GM18907 (cell line): ENCODE results near the gene ARF6.
A peak's percentile ranks its signal among the peaks of the same experiment; 100 is the strongest.
"Not testable (repeated sequence)": the region's sequence is repeated elsewhere in the genome, so short reads cannot be mapped to it uniquely, and the experiment has no call there.

ENCODE experiments used
- ATAC-seq: cut with Tn5 transposase; IDR thresholded peaks from one replicate; pipeline ENCODE4 v1.9.1; 2021; ENCODE audit warnings: mild to moderate bottlenecking, moderate library complexity; ENCODE audit not compliant: unreplicated experiment

The ARF6 gene

DNA sequence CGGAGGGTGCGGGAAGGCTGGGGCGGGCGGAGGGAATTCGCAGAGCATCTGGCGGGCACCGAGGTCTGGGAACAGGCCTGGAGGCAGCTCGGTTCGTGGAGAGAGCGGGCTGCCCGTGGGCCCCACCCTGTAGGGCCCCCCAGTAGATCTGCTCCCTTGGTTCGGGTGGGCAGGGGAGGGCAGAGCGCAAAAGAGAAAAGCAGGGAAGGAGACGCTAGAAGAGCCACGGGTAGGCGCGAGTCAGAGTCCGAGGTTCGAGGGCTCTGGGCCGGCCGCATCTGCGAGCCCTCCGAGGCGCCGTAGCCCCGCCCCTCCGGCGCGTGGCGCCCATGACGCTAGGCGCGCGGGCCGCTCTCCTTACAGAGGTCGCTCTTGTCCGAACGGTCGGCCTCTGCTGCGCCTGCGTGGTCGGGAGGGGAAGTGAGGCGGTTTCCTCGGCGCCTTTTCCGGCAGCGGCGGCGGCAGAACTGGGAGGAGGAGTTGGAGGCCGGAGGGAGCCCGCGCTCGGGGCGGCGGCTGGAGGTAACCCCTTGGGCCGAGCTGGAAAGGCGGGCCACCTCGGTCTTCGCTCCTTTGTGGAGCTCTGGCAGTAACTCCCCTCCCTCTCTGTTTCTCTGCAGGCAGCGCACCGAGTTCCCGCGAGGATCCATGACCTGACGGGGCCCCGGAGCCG is at the start of gene ARF6:
ARF6 (plus strand) TSS at position 447 of the 673 bp plus-strand sequence. CDS start 655 bp downstream, outside the sequence.
- peak; percentile 89 for ATAC-seq

DNA sequence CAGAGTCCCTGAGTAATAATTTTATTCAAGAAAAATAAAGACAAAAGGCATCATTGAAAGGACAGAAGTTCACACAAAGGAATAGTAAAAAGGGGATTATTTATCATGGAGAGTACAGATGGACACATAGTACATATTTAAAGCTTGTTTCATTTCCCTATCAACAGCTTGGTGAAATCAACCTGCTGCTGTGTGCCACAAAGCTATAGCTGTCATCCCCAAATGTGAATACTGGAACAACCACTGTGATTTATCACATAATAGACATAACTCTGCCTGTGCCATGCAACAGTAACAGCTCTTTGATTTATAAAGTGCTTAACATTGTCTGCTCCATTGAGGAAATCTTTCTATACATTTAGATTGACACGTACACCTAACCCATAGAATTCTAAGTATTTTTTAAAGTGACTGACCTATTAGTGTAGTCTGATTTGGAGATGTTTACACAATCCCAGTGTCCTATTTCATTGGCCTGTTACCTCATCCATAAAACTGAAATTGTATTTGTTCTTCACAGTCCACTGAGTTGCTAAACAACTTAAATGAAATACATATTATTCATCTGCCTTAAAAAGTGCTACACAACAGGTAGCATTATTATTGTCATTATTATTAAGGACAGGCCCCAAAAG is 43.6 kb upstream of the ARF6 start:
- no peak for ATAC-seq

DNA sequence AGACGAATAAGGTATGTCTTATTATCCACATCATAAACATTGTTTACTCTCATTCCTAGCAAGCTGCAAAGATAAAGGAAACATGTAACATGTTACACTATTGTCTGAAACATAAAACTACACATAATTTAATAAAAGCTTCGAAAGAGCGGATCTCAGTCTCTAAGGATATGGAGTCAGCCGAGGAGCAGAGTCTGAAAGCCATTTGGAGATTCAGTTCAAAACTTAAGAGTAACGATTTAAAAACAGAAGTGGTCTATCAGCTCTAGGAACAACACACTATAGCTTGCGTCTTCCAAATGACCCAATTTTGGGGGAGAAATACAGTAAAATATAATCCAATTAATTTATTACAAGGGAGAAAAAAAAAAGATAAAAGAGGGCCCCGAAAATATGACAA is 41.1 kb upstream of the ARF6 start:
- no peak for ATAC-seq

DNA sequence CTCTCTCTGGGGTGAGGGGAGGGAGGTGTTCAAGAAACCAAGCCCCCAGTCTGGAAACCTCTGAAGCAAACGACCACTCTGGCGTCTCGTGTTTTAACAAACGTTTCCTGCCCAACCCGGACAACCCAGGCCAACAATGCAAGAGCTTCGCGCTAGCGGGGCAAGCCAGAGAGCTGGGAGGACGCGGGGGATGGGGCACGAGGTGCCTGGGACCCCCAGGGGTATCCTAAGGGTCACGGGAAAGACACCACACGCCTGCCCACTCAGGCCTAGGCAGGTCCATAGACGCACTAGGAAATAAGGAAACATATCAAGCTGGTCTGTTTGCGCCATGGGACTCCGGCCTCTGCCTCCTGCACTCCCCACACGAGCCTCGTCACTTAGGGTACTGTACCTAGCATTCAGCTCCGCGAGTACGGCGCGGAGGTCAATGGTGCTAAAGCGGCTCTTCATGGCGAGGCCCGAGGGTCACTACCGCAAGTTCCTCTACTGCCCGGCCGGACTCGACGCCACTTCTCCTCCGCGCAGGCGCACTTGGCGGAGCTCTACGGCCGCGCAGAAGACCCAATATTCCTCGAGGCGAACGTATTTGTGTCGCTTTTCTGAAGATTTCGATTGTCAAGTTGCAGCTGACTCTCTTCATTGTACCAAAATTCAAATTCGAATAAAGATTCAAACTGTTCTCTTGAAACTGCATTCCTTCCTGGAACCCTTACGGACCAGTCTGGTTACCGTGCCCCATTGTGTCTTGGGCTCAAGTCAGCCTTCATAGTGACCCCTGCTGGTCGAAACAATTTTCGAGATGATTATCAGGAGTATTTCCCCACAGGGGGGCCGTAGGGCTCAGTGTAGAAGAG is 40.4 kb upstream of the ARF6 start, which contains the start of gene NEMF:
NEMF (minus strand) TSS at position 488 of the 857 bp plus-strand sequence; CDS start at position 453, 35 bp downstream.
- ATAC-seq, result peak; percentile 86

- ATAC-seq, result peak; percentile 16
Observed at GRCh38 chr14:49853158-49853477, 39.8 kb upstream of the ARF6 start.

GRCh38 chr14:49853572-49854375 is 39.1 kb upstream of the ARF6 start:
- ATAC-seq, result peak; percentile 45

GRCh38 chr14:49857427-49858003 is 35.4 kb upstream of the ARF6 start:
- ATAC-seq, result no peak

DNA sequence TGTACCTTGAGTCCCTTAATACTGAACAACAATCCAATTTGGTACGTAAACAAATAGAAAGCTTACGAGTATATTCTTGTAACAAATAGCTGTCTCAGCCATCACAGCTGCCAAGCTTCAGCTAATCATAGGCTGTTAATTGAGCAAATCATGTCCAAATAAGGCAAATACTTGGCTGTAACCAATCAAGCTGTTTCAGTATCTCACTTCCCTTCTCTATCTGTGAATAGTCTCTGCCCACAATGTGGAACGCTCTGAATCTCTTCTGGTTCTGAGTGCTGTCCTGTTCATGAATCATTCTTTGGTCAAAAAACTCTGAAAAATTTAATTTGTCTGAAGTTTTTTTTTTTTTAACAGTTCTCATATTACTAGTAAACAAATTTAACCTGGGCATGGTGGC is 34.5 kb upstream of the ARF6 start:
- ATAC-seq, result no peak

DNA sequence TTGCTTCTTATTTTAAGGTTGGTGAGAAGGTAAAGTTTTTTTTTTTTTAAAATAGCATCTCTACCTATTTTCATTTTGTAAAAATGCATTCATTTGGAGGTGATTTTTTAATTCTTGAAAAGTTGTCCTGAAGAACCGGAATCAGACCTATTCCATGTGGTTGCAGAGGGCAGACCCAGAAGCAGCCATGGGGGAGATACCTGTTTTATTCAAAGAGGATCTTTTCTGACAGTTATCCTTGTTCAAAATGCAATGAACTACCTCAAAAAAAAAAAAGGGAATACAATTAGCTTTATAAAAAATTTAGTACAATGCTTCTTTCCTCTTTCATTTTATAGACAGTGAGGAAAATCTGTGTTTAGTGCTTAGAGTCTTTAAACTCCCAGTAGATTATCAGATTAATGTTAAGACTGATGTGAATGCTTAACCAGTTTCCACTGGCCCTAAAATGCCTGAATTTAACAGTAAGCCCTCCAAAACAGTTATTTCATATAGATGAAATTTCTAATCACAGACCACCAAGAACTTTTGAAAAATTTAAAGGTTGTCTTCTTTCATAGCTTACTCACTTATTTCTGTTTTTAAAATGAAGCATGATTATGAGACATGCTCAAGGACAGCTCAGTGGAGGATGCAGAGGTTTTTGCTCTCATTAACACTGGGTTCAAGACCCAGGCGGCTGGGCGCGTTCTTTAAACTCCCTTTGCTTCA is 31.7 kb upstream of the ARF6 start:
- no peak for ATAC-seq

GRCh38 chr14:49861699-49862088 is 31.2 kb upstream of the ARF6 start:
- ATAC-seq, result peak; percentile 18

GRCh38 chr14:49862089-49862673 is 30.7 kb upstream of the ARF6 start:
- peak; percentile 34 for ATAC-seq

- ATAC-seq, result no peak
Observed at GRCh38 chr14:49863487-49864281, 29.2 kb upstream of the ARF6 start.

DNA sequence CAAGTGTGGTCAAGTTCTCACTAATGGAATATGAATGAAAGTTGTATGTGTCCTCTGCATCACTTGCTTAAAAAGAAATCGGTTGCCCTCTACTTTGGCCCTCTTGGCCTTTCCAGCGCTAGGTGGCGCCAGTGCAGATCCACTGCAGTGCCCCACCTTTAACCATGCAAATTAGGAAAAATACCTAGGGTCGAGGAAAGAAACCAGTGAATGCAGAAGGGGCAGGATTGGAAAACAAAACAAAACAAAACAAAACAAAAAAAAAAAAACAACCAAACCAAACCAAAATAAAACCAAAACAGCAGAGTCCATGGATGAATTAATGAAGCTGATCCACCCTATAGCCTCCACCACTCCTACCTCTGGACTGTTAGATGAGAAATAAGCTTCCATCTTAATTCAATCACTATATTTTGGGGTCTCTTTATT is 27.4 kb upstream of the ARF6 start:
- no peak for ATAC-seq

DNA sequence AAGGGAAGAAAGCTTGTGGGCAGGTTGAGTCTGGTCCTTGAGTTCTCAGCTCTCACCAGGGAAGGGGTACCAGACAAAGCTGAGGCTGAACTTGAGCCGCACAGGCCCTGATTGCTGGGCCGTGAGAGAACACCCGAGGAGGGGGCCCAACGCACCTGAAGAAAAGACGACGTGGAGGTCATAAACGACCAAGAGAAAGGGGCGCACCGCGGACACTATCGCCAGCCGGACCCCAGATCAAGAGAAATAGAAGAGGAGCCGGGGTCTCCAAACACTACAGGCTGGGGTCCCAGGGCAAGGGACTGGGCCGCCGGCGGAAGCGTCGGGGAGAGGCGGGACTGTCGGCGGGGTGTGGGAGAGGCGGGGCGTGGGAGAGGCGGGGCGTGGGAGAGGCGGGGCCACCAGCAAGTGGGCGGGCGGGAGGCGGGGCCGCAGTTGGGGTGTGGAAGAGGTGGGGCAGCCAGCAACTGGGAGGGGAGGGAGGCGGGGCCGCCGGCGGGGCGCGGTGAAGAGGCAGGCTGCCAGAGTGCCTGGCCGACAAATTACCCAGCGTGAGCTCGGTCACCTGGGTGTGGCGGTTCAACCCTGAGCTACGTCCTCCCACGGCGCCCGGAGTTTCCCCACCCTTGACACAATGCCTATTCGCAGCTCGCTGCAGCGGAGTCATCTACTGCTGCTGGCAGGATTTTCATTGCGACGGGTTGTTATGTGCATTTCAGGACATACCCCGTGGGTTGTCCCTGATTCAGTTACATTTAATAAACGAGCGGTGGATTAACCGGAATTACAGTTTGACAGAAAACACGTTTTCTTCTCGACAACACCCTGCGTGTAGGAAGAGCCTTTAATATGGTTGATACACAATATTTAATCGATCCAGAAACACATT is 24.8 kb upstream of the ARF6 start:
- ATAC-seq, result peak; percentile 82

DNA sequence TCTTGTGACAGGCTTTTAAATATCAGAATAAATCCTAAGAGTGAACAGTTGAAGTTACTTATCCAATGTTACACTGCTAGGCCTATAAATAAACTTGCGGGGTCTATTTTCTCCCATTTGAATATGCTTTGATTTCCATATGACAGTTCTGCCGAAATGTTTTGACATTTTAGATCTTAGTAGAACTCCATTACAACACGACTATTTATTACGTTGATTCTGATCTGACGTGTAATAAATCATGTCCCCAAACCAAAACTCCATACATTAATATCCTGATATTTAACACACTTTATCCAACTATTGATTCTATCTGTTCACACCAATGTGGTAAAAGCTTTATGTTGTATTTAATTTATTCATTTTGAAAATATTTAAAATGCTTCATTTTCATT is 24.2 kb upstream of the ARF6 start:
- no peak for ATAC-seq

- no peak for ATAC-seq
Observed at GRCh38 chr14:49870908-49871307, 22.0 kb upstream of the ARF6 start.

DNA sequence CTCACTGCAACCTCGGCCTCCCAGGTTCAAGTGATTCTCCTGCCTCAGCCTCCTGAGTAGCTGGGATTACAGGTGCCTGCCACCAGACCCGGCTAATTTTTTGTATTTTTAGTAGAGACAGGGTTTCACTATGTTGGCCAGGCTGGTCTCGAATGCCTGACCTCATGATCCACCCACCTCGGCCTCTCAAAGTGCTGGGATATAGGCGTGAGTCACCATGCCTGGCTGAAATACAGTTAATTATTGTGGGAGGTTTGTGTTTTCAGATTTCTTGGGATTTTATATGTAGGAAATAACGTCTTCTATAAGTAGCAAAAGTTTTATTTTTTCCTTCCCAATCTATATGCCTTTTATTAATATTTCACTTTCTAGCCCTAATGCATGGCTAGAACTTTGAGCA is 19.3 kb upstream of the ARF6 start:
- not testable (repeated sequence) for ATAC-seq
